IPS DF 6.9 (cell line): ENCODE measurements around the gene NYAP2.

Source experiments
- DNase-seq: peaks from one replicate; pipeline ENCODE4 v3.0.0-alpha.2; 2013; ENCODE audit warnings: low read depth, low spot score
- H3K27ac ChIP-seq: one replicate; pipeline ENCODE4 v1.5.1; 2013; ENCODE audit warnings: low read length, control low read depth
- H3K27me3 ChIP-seq: 2 replicates; pipeline ENCODE4 v1.6.1; 2013; ENCODE audit warnings: mild to moderate bottlenecking, low read length; ENCODE audit not compliant: control insufficient read depth, insufficient read depth
- H3K36me3 ChIP-seq: 2 replicates; pipeline ENCODE4 v1.6.1; 2013; ENCODE audit warnings: low read length; ENCODE audit not compliant: control insufficient read depth, insufficient read depth
- H3K4me1 ChIP-seq: 2 replicates; pipeline ENCODE4 v1.6.1; 2013; ENCODE audit warnings: low read length; ENCODE audit not compliant: control insufficient read depth, insufficient read depth
- H3K4me3 ChIP-seq: 2 replicates; pipeline ENCODE4 v1.5.1; 2013; ENCODE audit warnings: mild to moderate bottlenecking, low read length
- H3K9me3 ChIP-seq: 2 replicates; pipeline ENCODE4 v1.6.1; 2013; ENCODE audit warnings: low read length, inconsistent platforms; ENCODE audit not compliant: control insufficient read depth, insufficient read depth
- WGBS: extraction: QIAGEN DNeasy Blood & Tissue Kit; methylation state at CpG from one replicate; pipeline ENCODE4 v1.1.7; 2013; ENCODE audit warnings: mixed read lengths, missing lambda C conversion rate; ENCODE audit not compliant: insufficient read length, insufficient coverage; 5-methylcytosine and 5-hydroxymethylcytosine counted together

The NYAP2 gene

GRCh38 chr2:225400546-225401400, 1.3 kb downstream of the NYAP2 start:
- Histone ChIP-seq H3K27ac (no peak overlapping the region), H3K4me3 (no peak overlapping the region)

GRCh38 chr2:225402210-225402776, 2.8 kb downstream of the NYAP2 start:
- no peak for DNase-seq
- no peak overlapping the region for H3K27ac ChIP-seq
- no peak overlapping the region for H3K4me3 ChIP-seq
- H3K9me3 ChIP-seq, result no peaks in the 10 kb centered on the region
- WGBS, result no CpG with 5 or more reads among the region's 1 CpG
- H3K36me3 ChIP-seq, result no peaks in the 10 kb centered on the region
- no peaks in the 10 kb centered on the region for H3K4me1 ChIP-seq
- H3K27me3 ChIP-seq, result no peaks in the 10 kb centered on the region

More at GRCh38 chr2:225400546-225401400, 1.3 kb downstream of the NYAP2 start:
- DNase-seq, result no peak
- WGBS, result no CpG with 5 or more reads among the region's 9 CpGs
- no peaks in the 10 kb centered on the region for H3K36me3 ChIP-seq
- no peaks in the 10 kb centered on the region for H3K4me1 ChIP-seq
- H3K27me3 ChIP-seq, result no peaks in the 10 kb centered on the region
- H3K9me3 ChIP-seq, result no peaks in the 10 kb centered on the region

- no peak for DNase-seq
- Histone ChIP-seq H3K36me3 (no peaks in the 10 kb centered on the region), H3K4me1 (no peaks in the 10 kb centered on the region), H3K4me3 (no peak overlapping the region), H3K27me3 (no peaks in the 10 kb centered on the region), H3K27ac (no peak overlapping the region), H3K9me3 (no peaks in the 10 kb centered on the region)
- WGBS, result no CpG with 5 or more reads among the region's 3 CpGs
Measured at GRCh38 chr2:225411452-225411851, 11.9 kb downstream of the NYAP2 start.

- WGBS, result no CpG with 5 or more reads among the region's 2 CpGs
- H3K4me1 ChIP-seq, result no peaks in the 10 kb centered on the region
- H3K27me3 ChIP-seq, result no peaks in the 10 kb centered on the region
- H3K27ac ChIP-seq, result no peak overlapping the region
- no peaks in the 10 kb centered on the region for H3K36me3 ChIP-seq
- H3K4me3 ChIP-seq, result no peak overlapping the region
- H3K9me3 ChIP-seq, result no peaks in the 10 kb centered on the region
- no peak for DNase-seq
Measured at GRCh38 chr2:225413786-225414185, 14.3 kb downstream of the NYAP2 start.

- Histone ChIP-seq H3K27ac (no peak overlapping the region), H3K4me3 (no peak overlapping the region), H3K27me3 (no peaks in the 10 kb centered on the region), H3K36me3 (no peaks in the 10 kb centered on the region), H3K4me1 (no peaks in the 10 kb centered on the region), H3K9me3 (no peaks in the 10 kb centered on the region)
- DNase-seq, result no peak
- no CpG with 5 or more reads among the region's 1 CpG for WGBS
Measured at GRCh38 chr2:225414902-225415301, 15.4 kb downstream of the NYAP2 start.

- no peak for DNase-seq
- H3K4me3 ChIP-seq, result no peak overlapping the region
- WGBS, result no CpG with 5 or more reads among the region's 2 CpGs
- no peaks in the 10 kb centered on the region for H3K9me3 ChIP-seq
- no peaks in the 10 kb centered on the region for H3K36me3 ChIP-seq
- no peak overlapping the region for H3K27ac ChIP-seq
- no peaks in the 10 kb centered on the region for H3K4me1 ChIP-seq
- H3K27me3 ChIP-seq, result no peaks in the 10 kb centered on the region
Measured at GRCh38 chr2:225415341-225415740, 15.8 kb downstream of the NYAP2 start.

GRCh38 chr2:225415792-225416191, 16.3 kb downstream of the NYAP2 start:
- Histone ChIP-seq H3K4me1 (no peaks in the 10 kb centered on the region), H3K36me3 (no peaks in the 10 kb centered on the region), H3K9me3 (no peaks in the 10 kb centered on the region), H3K27ac (no peak overlapping the region), H3K4me3 (no peak overlapping the region), H3K27me3 (no peaks in the 10 kb centered on the region)
- no peak for DNase-seq
- WGBS, result no CpG with 5 or more reads among the region's 2 CpGs

GRCh38 chr2:225416616-225417367, 17.3 kb downstream of the NYAP2 start:
- H3K27ac ChIP-seq, result no peak overlapping the region
- no peak overlapping the region for H3K4me3 ChIP-seq
- no peaks in the 10 kb centered on the region for H3K4me1 ChIP-seq
- DNase-seq, result no peak
- H3K27me3 ChIP-seq, result no peaks in the 10 kb centered on the region
- WGBS, result 100% methylated on average over 1 of the region's 3 CpGs
- no peaks in the 10 kb centered on the region for H3K36me3 ChIP-seq
- H3K9me3 ChIP-seq, result no peaks in the 10 kb centered on the region

GRCh38 chr2:225419033-225419432, 19.5 kb downstream of the NYAP2 start:
- DNase-seq, result no peak
- Histone ChIP-seq H3K4me3 (no peak overlapping the region), H3K27me3 (no peaks in the 10 kb centered on the region), H3K9me3 (no peaks in the 10 kb centered on the region), H3K4me1 (no peaks in the 10 kb centered on the region), H3K36me3 (no peaks in the 10 kb centered on the region), H3K27ac (no peak overlapping the region)
- WGBS, result no CpG with 5 or more reads among the region's 6 CpGs

- no peak for DNase-seq
- H3K27me3 ChIP-seq, result no peaks in the 10 kb centered on the region
- no peak overlapping the region for H3K27ac ChIP-seq
- no peaks in the 10 kb centered on the region for H3K9me3 ChIP-seq
- no peaks in the 10 kb centered on the region for H3K36me3 ChIP-seq
- WGBS, result no CpG with 5 or more reads among the region's 2 CpGs
- H3K4me3 ChIP-seq, result no peak overlapping the region
- no peaks in the 10 kb centered on the region for H3K4me1 ChIP-seq
Measured at GRCh38 chr2:225422145-225422544, 22.6 kb downstream of the NYAP2 start.
